Measurements from ENCODE around the gene GRIPAP1. TPM values are rescaled to one million over a fixed set of nuclear protein-coding genes. Genes with fewer than 3 reads are reported as not detected.
A peak's percentile ranks its signal among the peaks of the same experiment; 100 is the strongest.

GRIPAP1 gene
- total RNA-seq (2014; rRNA removed; shearing (Covaris generic)): 11.9 and 13.9 TPM in 2 replicates
- 12.0 and 14.3 TPM in 2 replicates for polyA plus RNA-seq (2015; cell fraction: cytosol; rRNA removed)
- polyA plus RNA-seq (2015; cell fraction: nucleus; rRNA removed): 43.5 and 52.1 TPM in 2 replicates

GRCh38 chrX:49002091-49002935, at the start of gene GRIPAP1:
TSS of gene GRIPAP1 (minus strand) at chrX:49002264. CDS start at chrX:49002229, 35 bp downstream.
- peak; percentile 73 for DNase-seq (ENCODE audit: low read depth)

GRCh38 chrX:49043987-49044281, 41.9 kb upstream of the GRIPAP1 start:
- DNase-seq (ENCODE audit: low read depth): no peak

- DNase-seq (ENCODE audit: low read depth): peak; percentile 99
Observed at GRCh38 chrX:49043220-49043986, 41.3 kb upstream of the GRIPAP1 start, which contains the start of gene TFE3. TSS of gene TFE3 (minus strand) at chrX:49043357. CDS start at chrX:49043226, 131 bp downstream.

GRCh38 chrX:49042581-49043219, 40.6 kb upstream of the GRIPAP1 start:
- peak; percentile 1 for DNase-seq (ENCODE audit: low read depth)

- DNase-seq (ENCODE audit: low read depth): peak; percentile 54
Observed at GRCh38 chrX:49041744-49042580, 39.9 kb upstream of the GRIPAP1 start.

GRCh38 chrX:49040376-49040955, 38.4 kb upstream of the GRIPAP1 start:
- peak; percentile 30 for DNase-seq (ENCODE audit: low read depth)

- peak; percentile 93 for DNase-seq (ENCODE audit: low read depth)
Observed at GRCh38 chrX:49039598-49040375, 37.7 kb upstream of the GRIPAP1 start.

GRCh38 chrX:49037883-49038475, 35.9 kb upstream of the GRIPAP1 start:
- peak; percentile 3 for DNase-seq (ENCODE audit: low read depth)

- DNase-seq (ENCODE audit: low read depth): no peak
Observed at GRCh38 chrX:49030283-49030682, 28.2 kb upstream of the GRIPAP1 start.

- no peak for DNase-seq (ENCODE audit: low read depth)
Observed at GRCh38 chrX:49029876-49030275, 27.8 kb upstream of the GRIPAP1 start.

GRCh38 chrX:49019599-49020249, 17.7 kb upstream of the GRIPAP1 start:
- DNase-seq (ENCODE audit: low read depth): no peak

- no peak for DNase-seq (ENCODE audit: low read depth)
Observed at GRCh38 chrX:49019050-49019449, 17.0 kb upstream of the GRIPAP1 start.

GRCh38 chrX:49003696-49004095, 1.6 kb upstream of the GRIPAP1 start:
- no peak for DNase-seq (ENCODE audit: low read depth)

- DNase-seq (ENCODE audit: low read depth): peak; percentile 9
Observed at GRCh38 chrX:49001521-49002090, 458 bp downstream of the GRIPAP1 start.

GRCh38 chrX:49000636-49001035, 1.4 kb downstream of the GRIPAP1 start:
- DNase-seq (ENCODE audit: low read depth): no peak

- no peak for DNase-seq (ENCODE audit: low read depth)
Observed at GRCh38 chrX:48999030-48999429, 3.0 kb downstream of the GRIPAP1 start.

GRCh38 chrX:48998391-48998790, 3.7 kb downstream of the GRIPAP1 start:
- DNase-seq (ENCODE audit: low read depth): no peak

GRCh38 chrX:48997865-48998264, 4.2 kb downstream of the GRIPAP1 start:
- DNase-seq (ENCODE audit: low read depth): no peak

All from HT1080 (cell line).